ENCODE results near the gene NUP188.
"Not testable (repeated sequence)": the region's sequence is repeated elsewhere in the genome, so short reads cannot be mapped to it uniquely, and the experiment has no call there.

Gene NUP188

GRCh38 chr9:129001504-129002325 is 54.2 kb downstream of the NUP188 start:
- H3K4me3 ChIP-seq (ENCODE audit: low read depth, low read length) = no peak overlapping the region
- TF ChIP-seq CTCF (IDR thresholded peaks at IDR 0.05; ENCODE audit: low read depth, low read length) = no peak

GRCh38 chr9:129002992-129003391 is 55.5 kb downstream of the NUP188 start:
- no peak for TF ChIP-seq CTCF (IDR thresholded peaks at IDR 0.05; ENCODE audit: low read depth, low read length)
- no peak overlapping the region for H3K4me3 ChIP-seq (ENCODE audit: low read depth, low read length)

GRCh38 chr9:129004173-129004572 is 56.7 kb downstream of the NUP188 start:
- not testable (repeated sequence) for H3K4me3 ChIP-seq (ENCODE audit: low read depth, low read length)

- TF ChIP-seq CTCF (IDR thresholded peaks at IDR 0.05; ENCODE audit: low read depth, low read length) = no peak
- no peak overlapping the region for H3K4me3 ChIP-seq (ENCODE audit: low read depth, low read length)
Measured at GRCh38 chr9:129005336-129005997, 58.0 kb downstream of the NUP188 start.

GRCh38 chr9:129006328-129007034 is 59.0 kb downstream of the NUP188 start:
- peak; percentile 88 for TF ChIP-seq CTCF (IDR thresholded peaks at IDR 0.05; ENCODE audit: low read depth, low read length)
- H3K4me3 ChIP-seq (ENCODE audit: low read depth, low read length) = no peak overlapping the region

GRCh38 chr9:129007035-129007765 is 59.7 kb downstream of the NUP188 start:
- TF ChIP-seq CTCF (IDR thresholded peaks at IDR 0.05; ENCODE audit: low read depth, low read length) = no peak
- no peak overlapping the region for H3K4me3 ChIP-seq (ENCODE audit: low read depth, low read length)

GRCh38 chr9:129007766-129008468 is 60.4 kb downstream of the NUP188 start:
- TF ChIP-seq CTCF (IDR thresholded peaks at IDR 0.05; ENCODE audit: low read depth, low read length) = no peak
- no peak overlapping the region for H3K4me3 ChIP-seq (ENCODE audit: low read depth, low read length)

Data from WI38 (cell line).